HG02588 (cell line): ENCODE data around the gene HSD3B1.
"Not testable (repeated sequence)": the region's sequence is repeated elsewhere in the genome, so short reads cannot be mapped to it uniquely, and the experiment has no call there.

Experiments used
- ATAC-seq: cut with Tn5 transposase; IDR thresholded peaks from one replicate; pipeline ENCODE4 v1.9.1; 2021; ENCODE audit warnings: mild to moderate bottlenecking, moderate library complexity; ENCODE audit not compliant: unreplicated experiment

Gene HSD3B1

DNA sequence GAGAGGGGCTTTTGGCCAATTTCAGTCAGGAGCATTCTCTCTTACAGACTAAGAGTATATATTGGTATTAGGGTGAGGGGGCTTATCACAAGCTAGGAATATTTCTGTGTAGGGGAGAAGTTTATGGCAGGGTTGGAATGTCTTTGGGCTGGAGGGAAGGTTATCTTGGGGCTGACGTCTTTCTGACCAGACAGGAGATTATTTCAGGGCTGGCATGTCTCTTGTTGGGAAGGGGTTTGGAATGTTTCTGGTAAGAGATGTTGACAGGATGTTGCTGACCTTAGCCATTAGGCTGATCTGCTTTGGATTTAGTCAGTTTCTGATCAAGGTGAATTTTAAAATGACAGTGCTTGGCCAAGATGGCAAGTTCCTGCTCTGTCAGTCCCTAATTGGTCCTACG, 17.8 kb upstream of the HSD3B1 start:
- ATAC-seq: no peak

DNA sequence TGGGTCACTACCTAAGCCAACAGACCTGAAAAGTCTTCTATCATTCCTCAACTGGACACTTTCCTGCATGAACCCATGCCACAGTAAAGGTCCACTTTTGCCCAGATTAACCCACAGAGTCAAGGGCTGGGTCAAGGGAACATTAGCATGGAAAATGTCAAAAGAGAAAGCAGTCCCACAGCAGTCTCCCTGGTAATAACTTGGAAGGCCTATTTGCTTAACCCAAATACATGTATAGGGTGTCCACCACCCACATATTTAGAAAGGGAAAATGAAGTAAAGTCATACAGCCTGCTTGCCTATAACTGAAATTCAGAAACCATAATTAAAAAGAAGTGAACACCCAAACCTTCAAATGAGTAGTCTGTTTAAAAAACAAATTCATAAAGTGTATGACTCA, 16.1 kb upstream of the HSD3B1 start:
- ATAC-seq: no peak

DNA sequence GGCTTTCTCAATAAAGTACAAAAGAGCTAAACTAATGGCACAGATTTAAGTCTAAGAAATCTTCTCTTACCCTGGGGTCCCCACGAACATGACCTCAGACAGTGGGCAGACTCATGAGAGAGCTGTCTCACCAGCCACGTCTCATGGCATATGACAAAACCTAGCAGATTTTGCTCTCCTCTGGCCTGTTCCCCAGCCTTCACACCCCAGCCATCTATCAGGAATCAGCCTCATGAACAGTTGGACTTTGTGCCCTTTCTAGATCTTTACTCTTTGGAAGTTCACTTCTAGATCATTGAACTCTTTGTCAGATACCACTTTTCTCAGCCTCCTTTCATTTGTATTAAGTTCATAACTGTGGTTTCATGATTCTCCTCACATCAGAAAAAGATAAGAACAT, 14.2 kb upstream of the HSD3B1 start:
- ATAC-seq: no peak

DNA sequence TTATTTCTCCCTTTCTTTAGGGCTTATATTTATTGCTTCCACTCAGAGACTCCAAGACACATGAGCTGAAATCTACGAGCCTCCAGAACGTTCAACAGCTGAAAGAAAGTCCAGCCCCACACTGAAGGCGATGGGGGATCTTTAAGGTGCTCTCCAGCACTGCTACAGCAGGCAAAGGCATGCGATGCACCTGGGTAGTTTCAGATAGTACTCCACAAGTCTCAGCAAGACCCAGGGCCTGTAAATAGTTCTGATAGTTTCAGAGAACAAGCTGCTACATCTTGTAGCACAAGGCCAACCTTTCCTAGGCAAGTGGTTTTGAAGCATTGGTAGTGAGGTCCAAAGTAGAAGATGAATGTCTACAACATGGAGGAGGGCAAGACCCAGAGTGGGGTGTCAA, 2.2 kb upstream of the HSD3B1 start:
- no peak for ATAC-seq

DNA sequence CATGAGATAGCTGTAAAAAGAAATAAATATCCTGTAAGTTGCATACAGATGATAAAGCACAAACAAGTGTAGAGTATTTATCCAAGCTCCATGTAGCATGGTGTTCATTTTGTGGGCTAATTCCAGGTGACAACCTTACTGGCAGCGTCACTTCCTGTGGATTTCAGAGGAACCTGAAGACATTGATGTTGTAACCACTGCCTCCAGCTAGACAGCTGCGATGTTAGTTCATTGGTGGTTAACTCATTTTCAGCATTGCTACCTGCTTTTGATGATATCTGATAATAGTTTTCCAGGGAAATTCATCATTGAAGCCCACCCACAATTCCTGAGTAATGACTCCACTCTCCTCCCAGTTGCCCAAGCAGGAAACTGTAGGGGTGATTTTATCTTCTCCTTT, 3.0 kb downstream of the HSD3B1 start:
- no peak for ATAC-seq

DNA sequence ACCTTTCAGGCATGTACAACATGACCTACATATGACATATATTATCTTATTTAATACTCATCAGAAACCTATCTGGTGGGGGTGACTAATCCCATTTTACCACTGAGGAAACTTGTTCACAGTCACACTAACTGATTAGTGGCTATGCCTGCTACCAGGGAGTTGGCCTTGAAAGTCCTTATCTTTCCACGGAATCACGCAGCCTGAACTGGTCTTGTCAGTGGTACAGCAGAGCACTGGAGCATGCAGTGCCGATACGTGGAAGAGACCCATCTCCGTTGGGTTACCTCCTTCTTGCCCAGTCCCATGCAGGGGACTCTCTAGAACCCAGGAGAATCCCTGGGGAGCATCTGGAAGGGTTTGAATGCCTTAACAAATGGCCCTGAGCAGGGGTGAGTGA, 8.2 kb downstream of the HSD3B1 start:
- ATAC-seq: no peak

DNA sequence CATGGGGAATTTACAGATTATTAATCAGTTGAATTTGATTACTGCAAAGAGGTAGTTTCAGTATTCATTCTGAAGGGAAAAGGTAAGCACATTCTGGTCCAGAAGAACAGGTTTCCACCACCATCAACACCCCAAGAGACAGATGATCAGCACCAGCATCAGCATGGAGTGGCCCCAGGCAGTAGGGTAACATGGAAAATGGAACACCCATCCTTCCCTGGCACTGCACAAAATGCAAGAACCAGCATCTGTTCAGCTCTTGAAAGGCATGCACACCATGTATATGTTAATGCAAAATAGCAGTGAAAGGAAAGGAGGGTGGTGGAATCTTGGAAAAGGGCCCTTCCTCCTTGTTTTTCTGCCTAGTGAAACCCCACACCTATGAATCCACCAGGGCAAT, 9.2 kb downstream of the HSD3B1 start:
- ATAC-seq: no peak

DNA sequence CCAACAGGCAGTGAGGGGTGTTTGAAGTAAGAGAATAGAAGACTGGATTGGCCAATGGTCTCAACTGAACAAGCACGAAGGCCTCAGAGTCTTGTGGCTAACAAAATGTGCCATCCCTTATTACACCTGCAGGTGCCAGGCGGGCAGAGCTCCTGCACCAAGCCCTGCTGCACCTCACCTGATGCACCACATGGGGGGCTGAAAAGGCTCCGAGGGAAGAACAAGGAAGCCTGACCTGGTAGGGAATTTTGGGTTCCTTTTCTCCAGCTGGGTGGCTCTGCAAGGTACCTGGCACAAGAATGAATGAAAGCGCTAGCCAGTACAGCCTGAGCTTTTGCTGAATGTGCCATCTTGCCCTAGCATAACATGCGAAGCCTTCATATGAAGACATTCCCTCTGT, 9.7 kb downstream of the HSD3B1 start:
- ATAC-seq: no peak

DNA sequence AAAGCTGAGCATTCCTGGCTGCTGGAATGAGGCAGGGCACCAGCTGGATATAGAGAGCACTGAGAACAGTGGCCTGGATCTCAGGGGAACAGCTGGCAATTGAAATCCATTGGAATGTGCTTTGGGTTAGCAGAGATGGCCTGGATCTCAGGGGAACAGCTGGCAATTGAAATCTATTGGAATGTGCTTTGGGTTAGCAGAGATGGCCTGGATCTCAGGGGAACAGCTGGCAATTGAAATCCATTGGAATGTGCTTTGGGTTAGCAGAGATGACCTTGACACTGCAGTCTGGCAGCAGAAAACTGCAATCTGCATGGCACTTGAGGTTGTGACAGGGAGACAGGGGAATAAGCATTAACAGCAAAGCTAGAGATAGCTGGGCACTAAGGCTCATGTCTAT, 10.7 kb downstream of the HSD3B1 start:
- ATAC-seq: not testable (repeated sequence)

DNA sequence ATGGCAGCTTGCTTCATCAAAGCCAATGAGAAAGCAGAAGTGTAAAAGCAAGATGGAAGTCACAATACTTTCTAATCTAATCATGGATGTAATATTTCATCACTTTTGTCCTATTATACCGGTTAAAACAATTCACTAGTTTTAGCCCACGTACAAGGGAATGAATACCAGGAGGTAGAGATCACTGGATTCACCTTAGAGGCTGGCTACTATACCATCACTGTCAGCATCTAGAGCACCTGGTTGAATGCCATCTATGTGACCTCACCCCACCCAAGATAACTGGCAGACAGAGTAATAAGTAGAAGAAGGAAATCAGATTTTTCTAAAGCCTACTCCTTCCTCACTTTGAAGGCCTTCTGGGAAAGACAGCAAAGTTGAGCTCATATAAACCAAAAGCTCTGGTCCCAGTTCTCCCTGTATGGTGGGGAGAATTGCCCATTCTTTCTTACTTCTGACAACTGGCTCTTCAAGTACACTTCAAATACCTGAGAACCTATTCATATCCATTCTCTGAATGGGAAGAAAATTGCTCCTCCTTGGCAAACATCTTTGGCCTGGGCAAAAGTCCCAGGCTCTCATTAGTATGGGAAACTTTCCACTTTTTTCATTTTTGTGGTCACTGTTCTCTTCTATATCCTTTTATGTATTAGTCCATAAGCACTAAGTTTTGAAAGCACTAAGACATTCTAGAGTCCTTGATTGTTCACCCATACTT, 24.8 kb downstream of the HSD3B1 start:
- no peak for ATAC-seq

DNA sequence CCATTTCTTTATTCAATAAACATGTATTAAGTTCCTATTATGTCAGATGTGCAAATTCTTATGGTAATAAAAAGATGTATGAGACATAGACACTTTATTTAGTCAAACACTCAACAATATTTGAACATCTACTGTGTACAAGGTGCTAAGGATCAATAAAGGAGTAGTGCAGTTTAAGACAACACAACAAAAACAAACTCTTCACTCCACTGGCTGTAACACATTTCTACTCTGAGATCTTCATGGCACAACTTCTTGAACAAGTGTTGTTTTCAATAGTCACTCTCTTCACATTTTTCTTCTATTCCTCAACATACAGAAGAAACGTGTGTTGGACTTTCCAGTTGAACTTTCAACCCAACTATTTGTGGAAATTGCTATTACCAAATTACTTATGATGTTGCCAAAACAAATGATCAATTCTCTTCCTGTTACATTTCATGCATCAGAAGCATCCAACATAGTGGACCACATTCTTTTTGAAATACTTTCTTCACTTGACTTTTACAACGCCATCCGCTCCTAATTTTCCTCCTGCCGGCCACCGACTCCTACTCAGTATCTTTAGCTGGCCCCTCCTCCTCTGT, 25.4 kb downstream of the HSD3B1 start:
- ATAC-seq: no peak

DNA sequence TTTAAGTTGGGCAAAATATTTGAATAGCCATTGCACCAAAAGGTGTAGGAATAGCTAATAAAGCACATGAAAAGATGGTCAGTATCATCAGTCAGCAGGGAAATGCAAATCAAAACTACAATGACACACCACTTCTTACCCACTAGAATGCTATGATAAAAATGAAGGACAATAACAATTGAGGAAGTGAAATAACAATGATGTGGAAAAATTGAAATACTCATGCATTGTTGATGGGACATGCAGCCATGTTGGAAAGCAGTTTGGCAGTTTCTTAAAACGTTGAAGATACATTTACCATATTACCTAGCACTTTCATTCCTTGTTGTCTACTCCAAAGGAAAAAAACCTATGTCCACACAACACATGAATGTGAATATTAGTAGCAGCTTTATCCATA, 28.4 kb downstream of the HSD3B1 start:
- no peak for ATAC-seq

DNA sequence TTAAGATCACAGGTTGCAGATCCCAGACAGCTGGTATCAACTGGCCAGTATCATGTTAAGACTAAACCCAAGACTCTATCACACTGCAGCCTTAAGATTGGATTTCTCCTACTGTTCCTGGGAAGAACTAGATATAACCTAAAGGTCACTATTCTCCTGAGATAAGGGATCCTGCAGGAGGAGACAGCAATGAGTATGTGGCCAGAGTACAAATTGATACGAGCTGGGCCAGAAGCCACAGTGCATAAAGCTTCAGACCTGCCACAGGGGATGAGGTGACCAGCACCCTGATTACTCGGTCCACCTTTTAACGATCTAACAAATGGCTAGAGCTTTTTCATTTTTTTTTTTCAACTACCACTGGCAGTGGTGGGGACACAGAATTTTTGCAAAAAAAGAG, 31.0 kb downstream of the HSD3B1 start:
- ATAC-seq: no peak

DNA sequence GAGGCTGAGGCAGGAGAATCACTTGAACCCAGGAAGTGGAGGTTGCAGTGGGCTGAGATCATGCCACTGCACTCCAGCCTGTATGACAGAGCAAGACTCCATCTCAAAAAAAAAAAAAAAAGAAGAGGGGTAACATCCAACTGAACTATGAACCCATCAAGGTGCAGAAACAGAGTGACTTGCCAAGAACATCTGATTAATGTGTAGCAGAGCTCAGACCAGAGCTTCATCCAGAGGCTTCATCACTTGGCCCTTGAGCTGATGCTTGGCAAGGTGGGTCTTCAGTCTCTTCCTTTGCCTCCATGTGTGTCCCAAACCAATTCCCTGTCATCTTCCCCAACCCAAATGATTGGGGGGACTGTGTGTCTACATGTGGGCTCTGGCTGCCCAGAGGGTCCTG, 32.6 kb downstream of the HSD3B1 start:
- no peak for ATAC-seq

DNA sequence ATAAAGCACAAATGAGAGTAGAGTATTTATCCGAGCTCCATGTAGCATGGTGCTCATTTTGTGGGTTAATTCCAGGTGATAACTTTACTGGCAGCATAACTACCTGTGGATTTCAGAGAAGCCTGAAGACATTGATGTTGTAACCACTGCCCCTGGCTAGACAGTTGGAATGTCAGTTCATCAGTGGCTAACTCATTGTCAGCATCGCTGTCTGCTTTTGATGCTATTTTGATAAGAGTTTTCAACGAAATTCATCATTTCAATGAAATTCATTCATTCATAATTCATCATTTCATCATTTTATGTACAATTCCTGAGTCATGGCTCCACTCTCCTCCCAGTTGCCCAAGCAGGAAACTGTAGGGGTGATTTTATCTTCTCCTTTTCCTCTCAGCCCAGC, 34.4 kb downstream of the HSD3B1 start:
- no peak for ATAC-seq

DNA sequence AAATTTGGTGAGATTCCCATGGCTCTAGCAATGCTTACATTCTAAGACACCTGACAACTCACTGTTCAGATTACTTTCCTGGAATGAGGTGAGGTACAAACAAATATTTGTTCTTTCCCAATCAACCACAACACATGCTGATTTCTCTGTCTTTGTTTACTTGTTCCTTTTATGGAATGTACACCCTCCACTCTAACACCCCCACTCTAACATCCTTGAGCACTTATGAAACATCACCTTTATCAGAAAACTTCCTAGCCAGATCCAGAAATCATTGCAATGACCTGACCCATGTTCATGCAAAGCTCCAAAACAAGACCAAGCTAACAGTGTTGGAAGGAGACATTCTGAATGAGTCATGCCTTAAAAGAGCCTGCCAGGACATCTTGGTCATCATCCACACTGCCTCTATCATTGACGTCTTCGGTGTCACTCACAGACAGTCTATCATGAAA, 35.5 kb downstream of the HSD3B1 start:
- no peak for ATAC-seq

DNA sequence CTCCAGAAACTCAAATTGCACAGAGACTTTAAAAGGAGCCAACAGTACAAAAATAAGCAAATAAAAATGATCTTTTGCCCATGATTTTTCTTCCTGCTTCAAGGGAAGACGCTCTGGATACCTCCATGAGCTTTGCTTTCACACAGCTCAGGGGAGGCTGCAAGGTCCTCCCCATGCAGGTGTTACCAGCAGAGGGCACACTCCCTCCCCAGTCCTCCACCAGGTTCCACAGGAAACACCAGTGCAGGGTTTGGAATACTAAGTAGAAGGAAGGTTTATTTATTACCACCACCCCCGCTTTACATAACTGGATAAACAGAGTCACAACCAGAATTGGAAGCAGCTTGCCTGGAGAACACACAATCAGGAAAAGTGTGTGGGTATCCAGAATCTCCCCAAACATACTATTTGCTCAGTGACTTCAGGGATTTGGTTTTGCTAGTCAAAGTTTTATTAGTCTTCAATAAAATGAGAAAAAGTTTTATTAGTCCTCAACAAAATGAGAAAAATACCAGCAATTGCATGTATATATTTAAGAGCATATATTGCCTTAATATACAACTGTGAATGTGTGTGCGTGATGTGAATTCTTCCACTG, 37.3 kb downstream of the HSD3B1 start:
- no peak for ATAC-seq

DNA sequence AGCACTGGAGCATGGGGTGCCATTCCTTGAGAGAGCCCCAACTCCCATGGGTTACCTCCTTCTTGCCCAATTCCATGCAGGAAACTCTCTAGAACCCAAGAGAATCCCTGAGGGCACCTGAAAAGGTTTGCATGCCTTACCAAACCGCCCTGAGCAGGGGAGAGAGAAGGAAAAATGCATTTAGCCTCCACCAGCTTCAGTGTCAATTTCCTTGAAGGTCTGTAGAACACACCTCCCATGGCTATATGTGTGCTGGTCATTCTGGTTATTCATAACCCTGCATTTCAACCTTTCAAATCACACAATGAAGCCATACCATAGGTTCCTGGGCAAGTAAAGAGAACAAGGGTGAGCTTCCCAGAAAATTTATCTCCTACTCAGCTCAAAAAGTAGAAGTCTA, 39.6 kb downstream of the HSD3B1 start:
- ATAC-seq: no peak

DNA sequence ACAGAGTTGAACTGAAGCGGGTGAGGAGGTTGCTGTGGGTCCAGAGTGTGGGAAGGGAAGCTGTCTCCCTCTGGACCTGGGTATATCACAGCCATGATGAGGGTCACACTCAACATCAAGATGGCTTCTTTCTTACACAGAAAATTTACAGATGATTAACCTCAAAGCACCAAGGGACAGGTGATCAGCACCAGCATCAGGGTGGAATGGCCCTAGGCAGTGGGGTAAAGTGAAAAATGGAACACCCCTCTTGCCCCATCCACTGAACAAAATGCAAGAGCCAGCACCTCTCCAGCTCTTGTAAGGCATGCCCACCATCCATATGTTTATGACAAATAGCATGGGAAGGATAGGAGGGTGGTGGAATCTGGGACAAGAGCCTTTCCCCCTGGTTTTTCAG, 40.3 kb downstream of the HSD3B1 start:
- no peak for ATAC-seq

DNA sequence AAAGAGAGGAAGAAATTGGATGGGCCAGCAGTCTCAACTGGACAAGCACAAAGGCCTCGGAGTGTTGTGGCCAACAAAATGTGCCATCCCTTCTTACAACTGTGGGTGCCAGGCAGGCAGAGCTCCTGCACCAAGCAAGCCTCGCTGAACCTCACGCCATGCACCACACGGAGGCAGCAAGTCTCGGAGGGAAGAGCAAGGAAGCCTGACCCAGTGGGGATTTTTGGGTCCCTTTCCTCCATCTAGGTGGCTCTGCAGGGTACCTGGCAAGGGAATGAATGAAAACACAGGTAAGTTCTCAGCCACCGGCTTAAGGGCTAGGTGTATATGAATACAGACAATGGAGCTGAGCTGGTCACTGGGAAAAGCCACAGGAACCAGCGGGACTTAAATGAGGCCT, 40.8 kb downstream of the HSD3B1 start:
- ATAC-seq: no peak

DNA sequence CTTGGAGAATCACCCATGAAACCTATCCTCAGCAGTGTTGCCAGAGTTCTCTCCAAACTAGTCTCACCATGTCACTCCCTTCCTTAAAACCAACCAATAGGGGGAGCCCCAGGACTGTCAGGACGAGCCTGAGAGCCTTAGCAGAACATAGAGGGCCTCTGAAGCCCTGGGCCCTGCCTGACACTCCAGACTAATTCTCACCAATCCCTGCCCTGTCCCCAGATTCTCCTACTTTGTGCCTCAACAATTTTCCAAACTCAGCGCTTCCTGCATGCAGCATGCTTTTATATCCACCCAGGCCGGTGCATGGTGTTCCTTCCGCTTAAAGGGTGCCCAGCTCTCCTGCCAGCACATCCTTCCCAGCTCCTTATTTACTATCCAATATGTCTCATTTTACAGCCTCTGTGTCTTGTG, 42.7 kb downstream of the HSD3B1 start:
- ATAC-seq: peak; percentile 71

DNA sequence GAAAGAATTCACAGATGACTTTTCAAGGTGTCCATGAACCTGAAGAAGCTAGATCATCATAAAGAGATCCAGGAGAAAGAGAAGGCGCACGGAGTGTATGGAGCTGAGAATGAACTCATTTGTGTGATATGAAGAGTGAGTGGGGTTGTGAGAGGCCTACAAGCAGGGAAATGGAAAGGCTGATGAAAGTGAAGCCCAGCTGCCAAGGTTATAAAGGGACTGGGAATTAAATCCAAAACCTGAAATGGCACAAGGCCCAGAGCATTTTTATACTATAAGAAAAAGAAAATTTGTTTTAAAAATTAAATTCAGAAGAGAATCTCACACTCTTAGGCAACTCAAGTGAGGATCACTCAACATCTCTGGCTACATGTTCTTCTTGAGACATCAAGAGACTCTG, 43.4 kb downstream of the HSD3B1 start:
- ATAC-seq: no peak

DNA sequence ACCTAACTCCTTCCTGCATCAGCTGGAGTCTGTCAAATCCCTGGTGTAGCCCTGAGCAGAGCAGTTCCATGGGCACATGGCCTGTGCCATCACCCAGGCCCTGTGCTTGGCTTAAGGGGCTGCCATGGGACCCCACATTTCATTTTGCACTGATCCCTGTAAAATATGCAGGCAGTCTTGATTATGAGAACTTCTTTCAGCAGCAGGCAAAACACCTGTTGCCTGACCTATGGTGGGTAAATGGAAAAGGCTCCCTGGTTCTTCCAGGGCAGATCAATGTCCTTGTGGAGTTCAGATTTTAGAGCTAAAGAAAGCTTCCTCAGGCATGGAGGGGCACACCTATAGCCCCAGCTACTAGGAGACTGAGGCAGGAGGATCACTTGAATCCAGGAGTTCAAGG, 44.2 kb downstream of the HSD3B1 start:
- ATAC-seq: no peak
